GM23248 (cell line): Measurements from ENCODE around the gene PPP2R2B. TPM values are rescaled to one million over a fixed set of nuclear protein-coding genes. Genes with fewer than 3 reads are reported as not detected.

ENCODE experiments used
- DNase-seq: peaks from one replicate; pipeline ENCODE4 v3.0.0-alpha.2; 2015
- H2AFZ ChIP-seq: fragments of 200-600 bp; sonication (generic); 2 replicates; pipeline ENCODE4 v1.6.1; 2016; ENCODE audit warnings: antibody characterized with exemption
- H3F3A ChIP-seq: fragments of 200-600 bp; sonication (generic); 2 replicates; pipeline ENCODE4 v1.6.1; 2016; ENCODE audit warnings: mild to moderate bottlenecking, antibody characterized with exemption, mixed run types; ENCODE audit not compliant: insufficient read depth
- H3K27ac ChIP-seq: fragments of 200-600 bp; sonication (generic); 2 replicates; pipeline ENCODE4 v1.5.1; 2016; ENCODE audit warnings: mild to moderate bottlenecking
- H3K27me3 ChIP-seq: fragments of 200-600 bp; sonication (generic); replicated peaks from 2 replicates; pipeline ENCODE4 v1.6.1; 2016; ENCODE audit warnings: mild to moderate bottlenecking; ENCODE audit not compliant: insufficient read depth
- H3K36me3 ChIP-seq: fragments of 200-600 bp; sonication (generic); 2 replicates; pipeline ENCODE4 v1.6.1; 2016; ENCODE audit warnings: low read depth, mild to moderate bottlenecking
- H3K4me1 ChIP-seq: fragments of 200-600 bp; sonication (generic); 2 replicates; pipeline ENCODE4 v1.6.1; 2016; ENCODE audit warnings: mild to moderate bottlenecking; ENCODE audit not compliant: insufficient read depth
- H3K4me2 ChIP-seq: fragments of 200-600 bp; sonication (generic); one replicate; pipeline ENCODE4 v1.6.1; 2016; ENCODE audit warnings: mild to moderate bottlenecking; ENCODE audit not compliant: unreplicated experiment
- H3K4me3 ChIP-seq: fragments of 200-600 bp; sonication (generic); 2 replicates; pipeline ENCODE4 v1.5.1; 2016; ENCODE audit warnings: mild to moderate bottlenecking
- H3K79me2 ChIP-seq: fragments of 200-600 bp; sonication (generic); 2 replicates; pipeline ENCODE4 v1.6.1; 2016; ENCODE audit warnings: mild to moderate bottlenecking; ENCODE audit not compliant: insufficient read depth
- H3K9ac ChIP-seq: fragments of 200-600 bp; sonication (generic); 2 replicates; pipeline ENCODE4 v1.6.1; 2016; ENCODE audit warnings: mild to moderate bottlenecking
- H3K9me2 ChIP-seq: fragments of 200-600 bp; sonication (generic); 2 replicates; pipeline ENCODE4 v1.6.1; 2016; ENCODE audit warnings: mixed run types, mild to moderate bottlenecking, moderate library complexity; ENCODE audit not compliant: insufficient read depth
- H3K9me3 ChIP-seq: fragments of 200-600 bp; sonication (generic); one replicate; pipeline ENCODE4 v1.6.1; 2017; ENCODE audit warnings: low read depth
- H4K20me1 ChIP-seq: fragments of 200-600 bp; sonication (generic); 2 replicates; pipeline ENCODE4 v1.6.0; 2016; ENCODE audit not compliant: insufficient read depth
- EZH2 ChIP-seq: fragments of 200-600 bp; sonication (generic); IDR thresholded peaks from 2 replicates; pipeline ENCODE4 v1.6.1; 2018; ENCODE audit warnings: antibody characterized with exemption, mild to moderate bottlenecking; ENCODE audit not compliant: insufficient read depth, poor library complexity, severe bottlenecking
- EZH2phosphoT487 ChIP-seq: fragments of 200-600 bp; sonication (generic); IDR thresholded peaks from 2 replicates; pipeline ENCODE4 v1.6.1; 2018; ENCODE audit warnings: antibody characterized with exemption, moderate library complexity, mild to moderate bottlenecking, low read depth; ENCODE audit not compliant: insufficient read depth
- WGBS, 2 experiments: methylation state at CpG; one replicate each; pipeline ENCODE4 v1.1.6; 2015 to 2017; ENCODE audit warnings: low lambda C conversion rate in 2 of 2, low coverage in 1 of 2; ENCODE audit errors: missing lambda C conversion rate in 2 of 2; 5-methylcytosine and 5-hydroxymethylcytosine counted together
- in situ Hi-C: fragments of 300-500 bp; cut with MboI; formaldehyde crosslinking; loops from 2 replicates; pipeline ENCODE4 v1.15.0; 2020
- polyA plus RNA-seq: library from polyadenylated mRNA; unstranded; fragments of >200 nt; fragmentation: Nextera tagmentation; extraction: Ambion mirVana; gene quantifications from 2 replicates; pipeline ENCODE4 v1.2.1, GENCODE V29; 2016
- total RNA-seq: library from RNA; depleted of rRNA; stranded (reverse); fragments of >200 nt; shearing (Covaris generic); gene quantifications from 2 replicates; pipeline ENCODE4 v1.2.3, GENCODE V29; 2014

Gene PPP2R2B
- total and polyA plus RNA-seq, 2 experiments from 2014 or later, result 0.11 to 0.28 TPM

- Histone ChIP-seq H3K9me3 (no peaks in the 10 kb centered on the region), H3K27me3 (no peaks in the 10 kb centered on the region)
Observed at GRCh38 chr5:146802945-146803522, 75.5 kb downstream of the PPP2R2B start.

GRCh38 chr5:146799671-146800070 is 78.9 kb downstream of the PPP2R2B start:
- H3F3A ChIP-seq, result no peaks in the 10 kb centered on the region
- 39 to 43% methylated on average over 5 of the region's 5 CpGs for WGBS, 2 experiments
- no peak overlapping the region for H2AFZ ChIP-seq
- no peaks in the 10 kb centered on the region for H3K4me1 ChIP-seq
- H3K27me3 ChIP-seq, result no peaks in the 10 kb centered on the region
- no peaks in the 10 kb centered on the region for H3K79me2 ChIP-seq
- no peak overlapping the region for H3K4me3 ChIP-seq
- no peaks in the 10 kb centered on the region for H3K36me3 ChIP-seq
- no peaks in the 10 kb centered on the region for H3K9me2 ChIP-seq
- no peaks in the 10 kb centered on the region for H3K9me3 ChIP-seq
- H3K27ac ChIP-seq, result no peak overlapping the region
- H3K4me2 ChIP-seq, result no peak overlapping the region
- H3K9ac ChIP-seq, result no peak overlapping the region
- TF ChIP-seq EZH2phosphoT487 (no peak), EZH2 (no peak)
- no peak for DNase-seq
- in situ Hi-C loops, result no loop called here
- H4K20me1 ChIP-seq, result no peaks in the 10 kb centered on the region

More at GRCh38 chr5:146802945-146803522, 75.5 kb downstream of the PPP2R2B start:
- Histone ChIP-seq H3K79me2 (no peaks in the 10 kb centered on the region), H3K9ac (no peak overlapping the region), H3F3A (no peaks in the 10 kb centered on the region), H4K20me1 (no peaks in the 10 kb centered on the region), H3K36me3 (no peaks in the 10 kb centered on the region), H3K4me2 (no peak overlapping the region), H3K27ac (no peak overlapping the region), H3K4me1 (no peaks in the 10 kb centered on the region), H3K4me3 (no peak overlapping the region), H3K9me2 (no peaks in the 10 kb centered on the region), H2AFZ (no peak overlapping the region)
- TF ChIP-seq EZH2 (no peak), EZH2phosphoT487 (no peak)
- no peak for DNase-seq
- in situ Hi-C loops, result no loop called here
- WGBS, 2 experiments, result 51 to 53% methylated on average over 3 of the region's 3 CpGs

- H3K79me2 ChIP-seq, result no peaks in the 10 kb centered on the region
- WGBS, 2 experiments, result 42 to 61% methylated on average over 1 of the region's 1 CpG
- in situ Hi-C loops, result no loop called here
- TF ChIP-seq EZH2 (no peak), EZH2phosphoT487 (no peak)
- no peaks in the 10 kb centered on the region for H3F3A ChIP-seq
- no peaks in the 10 kb centered on the region for H3K27me3 ChIP-seq
- no peaks in the 10 kb centered on the region for H4K20me1 ChIP-seq
- H3K27ac ChIP-seq, result no peak overlapping the region
- H3K9me2 ChIP-seq, result no peaks in the 10 kb centered on the region
- DNase-seq, result no peak
- no peak overlapping the region for H2AFZ ChIP-seq
- H3K9ac ChIP-seq, result no peak overlapping the region
- no peak overlapping the region for H3K4me2 ChIP-seq
- H3K9me3 ChIP-seq, result no peaks in the 10 kb centered on the region
- H3K36me3 ChIP-seq, result no peaks in the 10 kb centered on the region
- H3K4me1 ChIP-seq, result no peaks in the 10 kb centered on the region
- H3K4me3 ChIP-seq, result no peak overlapping the region
Observed at GRCh38 chr5:146799231-146799630, 79.3 kb downstream of the PPP2R2B start.

GRCh38 chr5:146797658-146798057 is 80.9 kb downstream of the PPP2R2B start:
- no peak for TF ChIP-seq EZH2phosphoT487
- no peak for TF ChIP-seq EZH2
- no peak for DNase-seq
- Histone ChIP-seq H3K27ac (no peak overlapping the region), H3K36me3 (no peaks in the 10 kb centered on the region), H3K9ac (no peak overlapping the region), H2AFZ (no peak overlapping the region), H3K9me3 (no peaks in the 10 kb centered on the region), H3F3A (no peaks in the 10 kb centered on the region), H4K20me1 (no peaks in the 10 kb centered on the region), H3K9me2 (no peaks in the 10 kb centered on the region), H3K79me2 (no peaks in the 10 kb centered on the region), H3K27me3 (no peaks in the 10 kb centered on the region), H3K4me1 (no peaks in the 10 kb centered on the region), H3K4me2 (no peak overlapping the region), H3K4me3 (no peak overlapping the region)
- in situ Hi-C loops, result no loop called here
- WGBS, 2 experiments, result 39 to 45% methylated on average over 5 of the region's 5 CpGs

- in situ Hi-C loops, result no loop called here
- no peak for TF ChIP-seq EZH2
- TF ChIP-seq EZH2phosphoT487, result no peak
Observed at GRCh38 chr5:146796911-146797310, 81.6 kb downstream of the PPP2R2B start.

More at GRCh38 chr5:146796911-146797310, 81.6 kb downstream of the PPP2R2B start:
- 10 to 17% methylated on average over 1 of the region's 1 CpG for WGBS, 2 experiments
- Histone ChIP-seq H3K9me2 (no peaks in the 10 kb centered on the region), H3K4me3 (no peak overlapping the region), H3K27me3 (no peaks in the 10 kb centered on the region), H3F3A (no peaks in the 10 kb centered on the region), H2AFZ (no peak overlapping the region), H3K4me2 (no peak overlapping the region), H3K9me3 (no peaks in the 10 kb centered on the region), H3K79me2 (no peaks in the 10 kb centered on the region), H3K4me1 (no peaks in the 10 kb centered on the region), H3K9ac (no peak overlapping the region), H3K27ac (no peak overlapping the region), H4K20me1 (no peaks in the 10 kb centered on the region), H3K36me3 (no peaks in the 10 kb centered on the region)
- DNase-seq, result no peak
